HepG2 (cell line): ENCODE results near the gene CBFA2T2. TPM values are rescaled to one million over a fixed set of nuclear protein-coding genes. Genes with fewer than 3 reads are reported as not detected.

ENCODE experiments used
- EZH2 ChIP-seq: conservative IDR thresholded peaks from 2 replicates; pipeline ENCODE4 v1.6.1; 2012; ENCODE audit warnings: mild to moderate bottlenecking, low read depth, low read length, moderate library complexity
- HES4 ChIP-seq: sonication (generic); formaldehyde crosslinking; IDR thresholded peaks from 2 replicates; pipeline ENCODE4 v1.9.0; 2021; ENCODE audit warnings: mild to moderate bottlenecking, missing genetic modification reagents, borderline replicate concordance
- IRF2 ChIP-seq: IDR thresholded peaks from 2 replicates; pipeline ENCODE4 v1.6.1; 2018; ENCODE audit warnings: missing genetic modification reagents, missing compliant biosample characterization
- KIAA2018 ChIP-seq: sonication (generic); formaldehyde crosslinking; IDR thresholded peaks from 2 replicates; pipeline ENCODE4 v1.5.0; 2020; ENCODE audit warnings: mild to moderate bottlenecking, missing genetic modification reagents, borderline replicate concordance
- NONO ChIP-seq, 2 experiments: fragments of 450-650 bp in 1 of 2; sonication (generic) in 1 of 2; formaldehyde crosslinking in 1 of 2; IDR thresholded peaks in 1 of 2; conservative IDR thresholded peaks in 1 of 2; 2 replicates each; pipeline versions ENCODE4 v1.6.1 to v1.8.0; 2017 to 2022; ENCODE audit warnings: mild to moderate bottlenecking in 1 of 2, missing genetic modification reagents in 1 of 2, moderate library complexity in 1 of 2
- NPAS2 ChIP-seq: sonication (generic); formaldehyde crosslinking; IDR thresholded peaks from 2 replicates; pipeline ENCODE4 v1.8.0; 2022; ENCODE audit warnings: mild to moderate bottlenecking, missing genetic modification reagents, borderline replicate concordance
- NR1H2 ChIP-seq: sonication (generic); formaldehyde crosslinking; IDR thresholded peaks from 2 replicates; pipeline ENCODE4 v1.8.1; 2022; ENCODE audit warnings: low read depth, missing genetic modification reagents, borderline replicate concordance
- NR2F6 ChIP-seq, 2 experiments: IDR thresholded peaks; 2 replicates each; pipeline ENCODE4 v1.6.1; 2016; ENCODE audit warnings: antibody characterized with exemption in 1 of 2, mild to moderate bottlenecking in 1 of 2
- SP2 ChIP-seq: sonication (generic); formaldehyde crosslinking; IDR thresholded peaks from 2 replicates; pipeline ENCODE4 v1.5.1; 2020; ENCODE audit warnings: mild to moderate bottlenecking, missing genetic modification reagents
- STAT6 ChIP-seq: sonication (generic); formaldehyde crosslinking; IDR thresholded peaks from 2 replicates; pipeline ENCODE4 v1.4.0; 2020; ENCODE audit warnings: missing genetic modification reagents, mild to moderate bottlenecking, borderline replicate concordance
- ZBTB7B ChIP-seq: sonication (generic); formaldehyde crosslinking; IDR thresholded peaks from 2 replicates; pipeline ENCODE4 v1.4.0; 2020; ENCODE audit warnings: missing genetic modification reagents
- ZFP37 ChIP-seq: sonication (generic); formaldehyde crosslinking; IDR thresholded peaks from 2 replicates; pipeline ENCODE4 v1.4.0; 2020; ENCODE audit warnings: missing genetic modification reagents, borderline replicate concordance
- ZNF101 ChIP-seq: sonication (generic); formaldehyde crosslinking; IDR thresholded peaks from 2 replicates; pipeline ENCODE4 v1.4.0; 2020; ENCODE audit warnings: mild to moderate bottlenecking, low read depth, missing genetic modification reagents, borderline replicate concordance
- ZNF260 ChIP-seq: sonication (generic); formaldehyde crosslinking; IDR thresholded peaks from 2 replicates; pipeline ENCODE4 v1.4.0; 2020; ENCODE audit warnings: missing genetic modification reagents, low read depth, mild to moderate bottlenecking, borderline replicate concordance
- ZNF670 ChIP-seq: sonication (generic); formaldehyde crosslinking; IDR thresholded peaks from 2 replicates; pipeline ENCODE4 v1.8.0; 2022; ENCODE audit warnings: mild to moderate bottlenecking, missing genetic modification reagents, borderline replicate concordance
- ZNF724P ChIP-seq: sonication (generic); formaldehyde crosslinking; IDR thresholded peaks from 2 replicates; pipeline ENCODE4 v1.8.0; 2022; ENCODE audit warnings: missing genetic modification reagents, borderline replicate concordance
- ZSCAN22 ChIP-seq: sonication (generic); formaldehyde crosslinking; IDR thresholded peaks from 2 replicates; pipeline ENCODE4 v1.4.0; 2020; ENCODE audit warnings: mild to moderate bottlenecking, missing genetic modification reagents
- polyA plus RNA-seq, 8 experiments: library from polyadenylated mRNA; depleted of rRNA in 3 of 8; stranded (reverse) in 7 of 8; unstranded in 1 of 8; fragments of >200 nt; fragmentation: Illumina TruSeq in 4 of 8; extraction: Trizol in 4 of 8; gene quantifications; 2 replicates each; pipeline versions ENCODE4 v1.2.1 to v1.2.3, GENCODE V29; 2011 to 2016; ENCODE audit warnings: low read depth in 4 of 8, missing spikeins in 1 of 8, mixed read lengths in 1 of 8; ENCODE audit not compliant: insufficient read depth in 1 of 8
- total RNA-seq, 5 experiments: library from RNA; depleted of rRNA; stranded (reverse); fragments of >200 nt; fragmentation: Illumina TruSeq; extraction: Trizol; gene quantifications; 2 replicates each; pipeline ENCODE4 v1.2.3, GENCODE V29; 2016; ENCODE audit warnings: low read depth in 1 of 5

CBFA2T2 gene
- total and polyA plus RNA-seq, 2 of the 13 experiments (the other 11 are each of a cell fraction or from before 2014, with no cell fraction given) = 6.3 to 21.2 TPM

- TF ChIP-seq HES4 (CRISPR knock-in tag) (no peak), STAT6 (no peak), NR1H2 (CRISPR knock-in tag) (no peak), NPAS2 (CRISPR knock-in tag) (no peak), NR2F6 (IDR thresholded peaks at IDR 0.05) (no peak; the same call in 1 of the 2 replicates), NR2F6 (CRISPR knock-in tag; IDR thresholded peaks at IDR 0.05) (no peak), NONO (IDR thresholded peaks at IDR 0.05) (no peak), NONO (CRISPR knock-in tag; conservative IDR thresholded peaks at IDR 0.05) (peak; percentile 58), EZH2 (no peak), ZNF724P (CRISPR knock-in tag) (no peak), ZNF260 (no peak), ZSCAN22 (CRISPR knock-in tag) (no peak), KIAA2018 (no peak), ZNF670 (CRISPR knock-in tag) (no peak), IRF2 (CRISPR knock-in tag) (peak; percentile 84), ZNF101 (CRISPR knock-in tag) (no peak), ZFP37 (CRISPR knock-in tag) (peak; percentile 89), SP2 (CRISPR knock-in tag) (no peak), ZBTB7B (0 out of 2 replicates have a peak, but pooled peaks have one; percentile 37)
Observed at GRCh38 chr20:33561692-33562601, 72.1 kb downstream of the CBFA2T2 start (continued).
